HL-60/S4 treated with phorbol 12-myristate 13-acetate at 8.2 ng/mL for 4 days and 3 days (cell line): ENCODE measurements around the gene SORBS2.

Experiments
- in situ Hi-C: fragments of 300-500 bp; cut with MboI; formaldehyde crosslinking; loops from 2 replicates; pipeline ENCODE4 v1.15.0; 2022; ENCODE audit warnings: low sequenced_read_pairs

The SORBS2 gene

GRCh38 chr4:185536411-185536709, 275.6 kb downstream of the SORBS2 start:
- in situ Hi-C loops: no loop called here

GRCh38 chr4:185535612-185536410, 276.2 kb downstream of the SORBS2 start:
- in situ Hi-C loops: no loop called here
